Measurements from ENCODE around the gene HMGN2.
"Not testable (repeated sequence)": the region's sequence is repeated elsewhere in the genome, so short reads cannot be mapped to it uniquely, and the experiment has no call there.

HMGN2 gene

GRCh38 chr1:26477446-26478152 is 5.4 kb downstream of the HMGN2 start:
- DNase-seq = no peak

- DNase-seq = no peak
Observed at GRCh38 chr1:26478159-26478558, 5.9 kb downstream of the HMGN2 start.

- no peak for DNase-seq
Observed at GRCh38 chr1:26478988-26479387, 6.7 kb downstream of the HMGN2 start.

GRCh38 chr1:26482921-26483320 is 10.7 kb downstream of the HMGN2 start:
- DNase-seq = no peak

GRCh38 chr1:26483980-26484379 is 11.7 kb downstream of the HMGN2 start:
- no peak for DNase-seq

GRCh38 chr1:26490155-26490554 is 17.9 kb downstream of the HMGN2 start:
- DNase-seq = no peak

GRCh38 chr1:26493267-26493666 is 21.0 kb downstream of the HMGN2 start:
- no peak for DNase-seq

GRCh38 chr1:26493938-26494337 is 21.7 kb downstream of the HMGN2 start:
- DNase-seq = no peak

GRCh38 chr1:26496861-26497260 is 24.6 kb downstream of the HMGN2 start:
- DNase-seq = no peak

GRCh38 chr1:26498894-26499293 is 26.7 kb downstream of the HMGN2 start:
- no peak for DNase-seq

GRCh38 chr1:26500488-26501175 is 28.4 kb downstream of the HMGN2 start:
- DNase-seq = peak; percentile 71

- DNase-seq = not testable (repeated sequence)
Observed at GRCh38 chr1:26510711-26511110, 38.5 kb downstream of the HMGN2 start.

- not testable (repeated sequence) for DNase-seq
Observed at GRCh38 chr1:26515836-26516235, 43.6 kb downstream of the HMGN2 start.

- no peak for DNase-seq
Observed at GRCh38 chr1:26516987-26517765, 44.9 kb downstream of the HMGN2 start.

GRCh38 chr1:26517766-26518049 is 45.5 kb downstream of the HMGN2 start:
- no peak for DNase-seq

GRCh38 chr1:26518355-26518754 is 46.1 kb downstream of the HMGN2 start:
- DNase-seq = no peak

- DNase-seq = no peak
Observed at GRCh38 chr1:26520339-26520738, 48.1 kb downstream of the HMGN2 start.

- DNase-seq = no peak
Observed at GRCh38 chr1:26521669-26522030, 49.4 kb downstream of the HMGN2 start.

GRCh38 chr1:26522073-26522472 is 49.8 kb downstream of the HMGN2 start:
- DNase-seq = no peak

GRCh38 chr1:26524181-26524580 is 51.9 kb downstream of the HMGN2 start:
- no peak for DNase-seq
